ENCODE results near the gene PIK3R4.

The PIK3R4 gene

GRCh38 chr3:130739848-130740247 is 6.8 kb downstream of the PIK3R4 start:
- no peak for DNase-seq

- no peak for DNase-seq
These were observed 8.4 kb downstream of the PIK3R4 start for GRCh38 chr3:130738241-130738640.

- DNase-seq, result no peak
These were observed 9.0 kb downstream of the PIK3R4 start for GRCh38 chr3:130737622-130738021.

GRCh38 chr3:130733236-130733875 is 13.3 kb downstream of the PIK3R4 start:
- DNase-seq, result no peak

- no peak for DNase-seq
These were observed 14.1 kb downstream of the PIK3R4 start for GRCh38 chr3:130732501-130732900.

- DNase-seq, result no peak
These were observed 14.8 kb downstream of the PIK3R4 start for GRCh38 chr3:130731817-130732216.

GRCh38 chr3:130729154-130729553 is 17.5 kb downstream of the PIK3R4 start:
- no peak for DNase-seq

GRCh38 chr3:130728037-130728436 is 18.6 kb downstream of the PIK3R4 start:
- DNase-seq, result no peak

- no peak for DNase-seq
These were observed 20.9 kb downstream of the PIK3R4 start for GRCh38 chr3:130725746-130726145.

- DNase-seq, result no peak
These were observed 31.0 kb downstream of the PIK3R4 start for GRCh38 chr3:130715616-130716015.

GRCh38 chr3:130712718-130713423 is 33.8 kb downstream of the PIK3R4 start:
- no peak for DNase-seq

GRCh38 chr3:130711565-130712324 is 34.9 kb downstream of the PIK3R4 start:
- DNase-seq, result no peak

GRCh38 chr3:130709671-130710070 is 37.0 kb downstream of the PIK3R4 start:
- no peak for DNase-seq

GRCh38 chr3:130707902-130708601 is 38.6 kb downstream of the PIK3R4 start:
- no peak for DNase-seq

GRCh38 chr3:130705501-130705900 is 41.1 kb downstream of the PIK3R4 start:
- DNase-seq, result no peak

- DNase-seq, result no peak
These were observed 43.6 kb downstream of the PIK3R4 start for GRCh38 chr3:130702985-130703384.

- no peak for DNase-seq
These were observed 46.1 kb downstream of the PIK3R4 start for GRCh38 chr3:130700541-130700940.

- DNase-seq, result no peak
These were observed 46.9 kb downstream of the PIK3R4 start for GRCh38 chr3:130699765-130700164.

- no peak for DNase-seq
These were observed 53.3 kb downstream of the PIK3R4 start for GRCh38 chr3:130693314-130693713.

GRCh38 chr3:130692455-130692854 is 54.2 kb downstream of the PIK3R4 start:
- no peak for DNase-seq

GRCh38 chr3:130688697-130689470 is 57.7 kb downstream of the PIK3R4 start:
- no peak for DNase-seq

GRCh38 chr3:130688015-130688688 is 58.5 kb downstream of the PIK3R4 start:
- DNase-seq, result no peak

Data from DMS 273 treated with DMSO at 0.1 percent for 48 hours (cell line).